ENCODE data around the gene ANKZF1. TPM values are rescaled to one million over a fixed set of nuclear protein-coding genes. Genes with fewer than 3 reads are reported as not detected.
"Not testable (repeated sequence)": the region's sequence is repeated elsewhere in the genome, so short reads cannot be mapped to it uniquely, and the experiment has no call there.

ANKZF1 gene
- total RNA-seq, 1 donor from 2014 or later: 34.2 TPM

DNA sequence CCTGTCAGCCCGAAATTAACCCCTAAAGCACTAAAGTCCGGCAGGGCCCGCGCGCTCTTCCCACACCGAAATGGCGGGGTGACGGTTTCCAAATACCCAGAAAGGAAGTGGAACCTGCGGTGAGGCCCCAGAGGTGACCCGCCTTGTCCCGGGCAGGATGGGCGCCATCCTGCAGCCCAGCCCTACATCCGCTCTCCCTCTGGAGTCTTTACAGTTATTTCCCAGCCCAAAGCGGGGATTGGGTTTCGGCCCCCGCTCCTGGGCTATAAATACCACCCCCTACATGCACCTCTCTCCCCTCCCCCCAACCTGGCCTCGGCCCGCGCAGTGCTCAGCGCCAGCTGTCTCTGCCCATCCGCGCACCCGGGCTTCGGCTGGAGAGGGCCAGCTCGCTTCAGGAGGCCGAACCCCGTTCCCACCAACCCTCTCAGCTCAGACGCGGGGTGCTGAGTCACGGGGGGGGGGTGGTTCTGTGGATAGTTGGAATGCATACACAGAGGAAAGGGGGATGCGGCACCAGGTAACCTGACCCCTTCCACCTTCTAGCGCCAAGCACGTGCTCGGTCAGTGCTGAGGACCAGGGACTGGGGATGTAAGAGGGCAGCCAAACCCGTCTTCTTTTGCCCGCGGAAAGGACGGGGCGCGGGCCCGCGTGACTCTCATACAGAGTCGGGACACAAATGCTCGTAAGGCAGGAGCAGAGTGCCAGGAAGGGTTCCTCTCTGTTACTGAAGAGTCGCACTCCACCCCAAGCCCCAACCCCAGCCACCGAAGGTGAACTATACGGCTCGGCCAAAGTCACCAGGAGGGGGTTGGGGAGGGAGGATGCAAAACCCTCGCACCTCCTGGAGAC, 23.5 kb downstream of the ANKZF1 start, which contains the start of gene TUBA4B:
TUBA4B (plus strand) TSS at position 344 of the 853 bp plus-strand sequence; CDS start at position 509, 165 bp downstream.
- no peak for FAIRE-seq
- peak; percentile 34 to 40 for DNase-seq (ENCODE audit: low spot score in 2 of 2)

DNA sequence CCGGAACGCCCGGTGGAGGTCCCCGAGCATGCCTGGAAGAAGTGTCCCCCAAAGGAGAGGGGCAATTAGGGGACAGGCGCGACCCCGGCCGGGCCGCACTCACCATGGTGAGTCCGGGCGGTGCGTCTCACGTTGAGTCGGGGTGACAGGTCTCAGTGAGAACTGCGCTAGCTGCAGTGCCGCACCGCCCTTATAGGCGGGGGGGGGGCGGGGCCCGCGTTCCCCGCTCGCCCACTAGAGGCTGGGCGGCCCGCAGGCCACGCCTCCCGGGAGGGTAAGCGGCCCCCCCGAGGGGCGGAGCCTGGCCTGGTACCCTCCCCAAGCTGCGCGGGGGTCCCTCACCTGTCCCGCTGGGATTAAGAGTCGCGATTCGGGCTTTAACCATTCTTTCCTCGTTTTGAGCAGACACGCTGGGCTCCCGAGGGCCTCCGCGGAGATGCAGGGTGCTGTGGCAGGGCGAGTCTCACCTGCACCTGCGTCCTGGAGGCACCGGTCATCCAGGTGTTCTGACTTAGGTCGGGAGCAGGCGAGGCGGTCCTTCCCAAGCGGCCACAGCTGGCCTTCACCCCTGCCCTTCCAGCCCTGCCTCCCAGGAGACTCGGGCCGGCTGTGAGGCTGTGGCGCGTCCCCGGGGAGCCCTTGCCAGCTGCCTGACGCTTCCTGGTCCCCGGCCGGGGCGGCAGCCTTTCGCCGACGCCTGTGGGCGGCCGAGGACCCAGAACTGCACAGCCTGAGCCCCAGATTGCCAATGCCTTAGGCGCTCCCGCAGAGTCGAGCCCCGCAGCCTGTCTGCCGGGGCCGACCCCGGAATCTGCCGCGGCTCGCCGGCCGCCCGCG, 24.4 kb downstream of the ANKZF1 start, which contains the start of gene TUBA4A:
TUBA4A (minus strand) TSS at position 166 of the 837 bp plus-strand sequence; CDS start at position 106, 60 bp downstream.
- FAIRE-seq: no peak
- peak; percentile 90 to 97 for DNase-seq (ENCODE audit: low spot score in 2 of 2)

DNA sequence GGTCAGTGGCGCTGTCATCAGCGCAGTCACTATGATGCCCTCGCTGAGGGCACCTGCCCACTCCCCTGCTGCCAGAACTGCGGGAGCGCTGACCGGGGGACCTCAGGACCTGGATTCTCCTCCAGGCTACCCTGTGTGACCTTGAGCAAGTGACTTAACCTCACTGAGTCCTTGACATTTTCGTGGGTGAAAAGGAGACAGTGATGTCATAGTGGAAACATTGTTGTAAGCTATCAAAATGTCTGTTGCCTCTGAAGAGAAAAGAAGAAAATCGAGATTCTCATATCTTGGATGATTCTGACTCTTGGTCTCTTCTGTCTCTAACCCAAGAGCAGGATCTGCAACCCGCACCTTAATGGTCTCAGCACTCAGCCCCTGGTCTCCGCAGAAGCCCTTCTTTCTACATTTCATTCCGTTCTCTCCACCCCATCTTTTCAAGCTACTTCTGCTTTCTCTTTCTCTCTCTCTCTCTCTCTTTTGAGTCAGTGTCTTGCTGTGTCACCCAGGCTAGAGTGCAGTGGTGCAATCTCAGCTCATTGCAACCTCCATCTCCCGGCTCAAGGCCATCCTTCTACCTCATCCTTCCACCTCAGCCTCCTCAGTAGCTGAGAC, 25.1 kb downstream of the ANKZF1 start:
- DNase-seq (ENCODE audit: low spot score in 2 of 2) (no peak), FAIRE-seq (no peak)

DNA sequence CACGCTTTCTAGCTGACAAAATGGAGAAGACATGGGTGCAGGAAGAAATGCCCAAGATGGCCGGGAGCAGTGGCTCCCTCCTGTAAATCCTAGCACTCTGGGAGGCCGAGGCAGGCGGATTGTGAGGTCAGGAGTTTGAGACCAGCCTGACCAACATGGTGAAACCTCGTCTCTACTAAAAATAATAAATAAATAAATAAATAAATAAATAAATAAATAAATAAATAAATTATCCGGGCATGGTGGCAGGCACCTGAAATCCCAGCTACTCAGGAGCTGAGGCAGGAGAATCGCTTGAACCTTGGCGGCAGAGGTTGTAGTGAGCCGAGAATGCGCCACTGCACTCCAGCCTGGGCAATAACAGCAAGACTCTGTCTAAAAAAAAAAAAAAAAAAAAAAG, 29.3 kb downstream of the ANKZF1 start:
- FAIRE-seq; DNase-seq (ENCODE audit: low spot score in 2 of 2): not testable (repeated sequence)

DNA sequence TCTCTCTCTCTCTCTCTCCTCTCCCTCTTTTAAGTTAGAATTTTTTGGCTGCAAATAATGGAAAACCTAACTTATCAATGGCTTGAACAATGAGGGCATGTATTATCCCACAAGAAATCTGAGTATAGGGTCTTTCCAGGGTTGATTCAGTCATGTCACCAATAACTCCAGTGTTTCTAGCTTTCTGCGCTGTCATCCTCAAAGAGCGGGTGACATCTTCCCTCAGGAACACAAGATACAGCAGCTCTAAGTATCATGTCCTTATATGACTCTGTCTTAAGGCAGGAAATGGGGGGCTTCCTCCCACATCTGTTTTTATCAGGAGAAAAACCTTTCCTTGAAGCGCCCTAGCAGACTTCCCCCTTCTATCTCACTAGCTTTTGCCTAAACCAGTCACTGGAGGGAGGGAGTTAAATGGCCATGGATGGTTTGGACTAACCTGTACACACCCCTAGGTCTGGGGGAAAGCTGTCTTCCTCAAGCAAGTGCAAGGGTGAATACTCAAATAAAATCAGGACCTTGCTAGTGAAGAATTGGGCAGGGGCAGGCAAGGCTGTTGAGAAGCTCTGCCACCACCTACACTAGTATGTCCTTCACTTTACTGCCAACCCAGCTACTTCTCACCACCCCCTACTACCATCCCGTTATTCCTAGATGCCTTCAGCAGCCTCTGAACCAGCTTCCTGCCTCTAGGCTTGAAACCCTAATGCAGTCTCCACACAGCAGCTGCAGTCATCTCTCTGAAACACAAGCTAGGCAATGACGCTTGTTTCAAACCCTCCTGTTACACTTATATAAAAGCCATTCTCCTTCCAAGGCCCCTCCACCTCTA, 31.6 kb downstream of the ANKZF1 start:
- FAIRE-seq (no peak), DNase-seq (ENCODE audit: low spot score in 2 of 2) (no peak)

DNA sequence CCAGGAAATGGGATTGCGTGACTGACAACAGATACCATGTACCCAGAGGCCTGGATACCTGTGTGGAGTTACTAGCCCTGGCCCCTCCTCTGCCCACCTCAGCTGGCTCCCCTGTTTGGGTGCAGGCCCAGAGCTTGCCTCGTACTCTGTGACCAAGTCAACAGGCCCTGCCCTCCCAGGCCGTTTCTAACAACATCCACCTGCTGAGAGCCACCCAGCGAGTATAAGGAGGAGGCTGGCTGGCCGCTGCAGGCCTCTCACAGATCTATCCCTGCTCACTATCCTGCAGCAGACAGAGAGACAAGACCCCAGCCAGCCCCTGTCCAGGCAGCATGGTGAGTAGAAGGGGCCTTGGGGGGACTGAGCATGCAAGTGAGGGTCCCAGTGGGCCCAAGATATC, 36.6 kb downstream of the ANKZF1 start:
- DNase-seq (ENCODE audit: low spot score in 2 of 2) (no peak), FAIRE-seq (no peak)

DNA sequence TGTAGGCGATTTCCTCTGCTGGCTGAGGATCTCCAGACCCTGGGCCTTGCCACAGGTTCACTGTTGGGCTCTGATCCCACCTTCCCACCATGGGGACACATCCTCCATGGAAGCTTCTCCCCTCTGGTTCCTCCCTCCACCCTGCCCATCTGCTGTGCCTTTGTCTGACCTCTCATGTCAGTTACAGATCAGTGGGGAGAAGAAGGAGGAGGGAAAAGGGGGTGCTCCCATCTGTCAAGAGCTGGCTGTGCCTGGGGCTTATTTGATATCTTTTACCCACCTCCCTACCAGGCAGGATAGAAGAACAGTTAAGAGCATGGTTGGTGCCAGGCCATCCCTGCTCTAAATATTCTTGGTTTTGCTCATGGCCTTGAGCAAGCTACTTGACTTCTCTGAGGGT, 37.3 kb downstream of the ANKZF1 start:
- no peak for FAIRE-seq

DNA sequence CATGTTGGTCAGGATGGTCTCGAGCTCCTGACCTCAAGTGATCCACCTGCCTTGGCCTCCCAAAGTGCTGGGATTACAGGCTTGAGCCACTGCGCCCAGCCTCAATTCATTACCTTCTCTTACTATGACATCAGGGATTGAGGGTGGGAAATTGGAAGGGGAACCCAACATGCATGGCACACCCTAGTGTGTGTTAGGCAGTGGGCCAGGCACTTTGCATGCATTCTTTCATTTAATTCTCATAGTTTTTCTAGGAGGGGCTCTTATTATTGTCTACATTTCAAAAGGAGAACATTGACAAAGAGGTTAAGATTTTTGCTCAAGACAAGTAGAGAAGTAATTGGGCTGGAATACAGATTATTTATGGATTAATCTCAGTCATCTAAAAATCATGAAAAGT, 38.7 kb downstream of the ANKZF1 start:
- DNase-seq (ENCODE audit: low spot score in 2 of 2) (no peak), FAIRE-seq (no peak)

More for the DNA sequence above, 37.3 kb downstream of the ANKZF1 start:
- DNase-seq (ENCODE audit: low spot score in 2 of 2): no peak

DNA sequence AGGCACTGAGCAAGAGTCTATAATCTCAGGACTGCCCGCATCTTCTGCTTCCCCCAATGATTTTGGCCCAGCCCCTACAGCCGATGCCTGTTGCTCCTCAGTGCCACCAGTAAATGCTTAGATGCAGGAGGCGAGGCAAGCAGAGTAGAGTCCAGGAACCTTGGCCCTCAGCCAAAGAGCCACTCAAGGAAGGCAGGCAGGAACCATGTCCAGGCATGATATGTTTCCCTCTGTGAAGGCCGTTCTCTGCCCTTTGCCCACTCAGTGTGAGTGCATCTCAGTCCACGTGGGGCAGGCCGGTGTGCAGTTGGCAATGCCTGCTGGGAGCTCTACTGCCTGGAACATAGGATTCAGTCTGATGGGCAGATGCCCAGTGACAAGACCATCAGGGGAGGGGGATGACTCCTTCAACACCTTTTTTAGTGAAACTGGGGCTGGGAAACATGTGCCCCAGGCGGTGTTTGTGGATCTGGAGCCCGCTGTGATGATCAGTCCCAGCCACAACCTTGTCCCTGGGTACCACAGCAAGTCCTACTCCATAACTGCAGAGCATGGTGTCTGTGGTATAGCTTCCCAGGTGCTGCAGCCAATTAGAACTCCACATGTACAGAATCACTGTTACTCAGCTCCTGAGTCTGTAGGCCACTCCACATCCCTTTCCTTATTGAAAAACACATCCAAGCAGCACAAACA, 39.9 kb downstream of the ANKZF1 start:
- FAIRE-seq: no peak
- DNase-seq (ENCODE audit: low spot score in 2 of 2): no peak

DNA sequence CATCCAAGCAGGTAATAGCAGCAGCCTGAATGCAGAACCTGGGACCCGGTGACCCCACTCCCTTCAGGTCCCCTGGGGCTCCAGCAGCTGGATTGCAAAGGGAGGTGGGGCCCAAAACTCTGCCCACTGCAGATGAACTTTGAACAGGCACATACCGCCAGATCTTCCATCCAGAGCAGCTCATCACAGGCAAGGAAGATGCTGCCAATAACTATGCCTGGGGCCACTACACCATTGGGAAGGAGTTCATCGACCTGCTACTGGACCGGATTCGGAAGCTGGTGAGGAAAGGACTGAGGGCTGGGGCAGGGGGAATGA, 40.4 kb downstream of the ANKZF1 start:
- DNase-seq (ENCODE audit: low spot score in 2 of 2) (no peak), FAIRE-seq (no peak)

DNA sequence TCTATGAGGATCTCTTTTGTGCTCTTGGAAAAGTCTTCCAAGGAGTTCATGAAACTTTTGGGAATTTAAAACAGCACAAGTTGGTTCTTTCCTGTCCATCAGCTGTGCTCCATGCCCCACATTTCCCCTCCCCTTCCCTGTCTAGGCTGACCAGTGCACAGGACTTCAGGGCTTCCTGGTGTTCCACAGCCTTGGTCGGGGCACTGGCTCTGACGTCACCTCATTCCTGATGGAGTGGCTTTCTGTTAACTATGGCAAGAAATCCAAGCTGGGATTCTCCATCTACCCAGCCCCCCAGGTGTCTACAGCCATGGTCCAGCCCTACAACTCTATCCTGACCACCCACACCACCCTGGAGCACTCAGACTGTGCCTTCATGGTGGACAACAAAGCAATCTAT, 41.4 kb downstream of the ANKZF1 start:
- no peak for FAIRE-seq
- DNase-seq (ENCODE audit: low spot score in 2 of 2): no peak

DNA sequence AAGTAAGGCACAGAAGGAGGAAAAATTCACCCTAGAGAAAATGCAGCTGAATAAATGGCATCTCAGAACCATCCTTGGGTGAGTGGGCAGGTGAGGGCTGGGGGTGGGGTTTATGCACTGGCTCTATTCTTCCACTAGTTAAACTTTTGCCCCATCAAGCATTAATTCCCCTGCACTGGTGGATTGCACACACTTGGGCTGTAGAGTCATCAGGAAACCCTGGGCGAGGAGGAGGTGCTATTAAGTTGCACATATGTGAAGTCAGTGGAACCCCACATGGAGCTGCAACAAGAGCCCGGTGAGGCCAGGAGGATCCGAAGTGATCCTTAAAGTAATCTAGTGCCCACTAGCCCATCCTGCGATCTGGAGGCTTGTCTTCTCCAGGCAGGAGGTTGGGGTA, 42.8 kb downstream of the ANKZF1 start:
- FAIRE-seq: no peak
- DNase-seq (ENCODE audit: low spot score in 2 of 2): no peak

DNA sequence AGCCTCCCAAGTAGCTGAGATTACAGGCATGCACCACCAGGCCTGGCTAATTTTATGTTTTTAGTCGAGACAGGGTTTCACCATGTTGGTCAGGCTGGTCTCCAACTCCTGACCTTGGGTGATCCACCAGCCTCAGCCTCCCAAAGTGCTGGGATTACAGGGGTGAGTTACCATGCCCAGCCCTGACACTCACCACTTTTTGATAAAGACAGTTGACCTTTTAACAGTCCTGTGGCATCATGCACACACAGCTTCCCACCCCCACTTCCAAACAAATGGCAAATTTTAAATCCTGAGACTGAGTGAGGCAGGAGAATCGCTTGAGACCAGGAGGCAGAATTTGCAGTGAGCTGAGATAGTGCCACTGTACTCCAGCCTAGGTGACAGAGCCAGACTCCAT, 43.4 kb downstream of the ANKZF1 start:
- no peak for DNase-seq (ENCODE audit: low spot score in 2 of 2)
- FAIRE-seq: no peak

DNA sequence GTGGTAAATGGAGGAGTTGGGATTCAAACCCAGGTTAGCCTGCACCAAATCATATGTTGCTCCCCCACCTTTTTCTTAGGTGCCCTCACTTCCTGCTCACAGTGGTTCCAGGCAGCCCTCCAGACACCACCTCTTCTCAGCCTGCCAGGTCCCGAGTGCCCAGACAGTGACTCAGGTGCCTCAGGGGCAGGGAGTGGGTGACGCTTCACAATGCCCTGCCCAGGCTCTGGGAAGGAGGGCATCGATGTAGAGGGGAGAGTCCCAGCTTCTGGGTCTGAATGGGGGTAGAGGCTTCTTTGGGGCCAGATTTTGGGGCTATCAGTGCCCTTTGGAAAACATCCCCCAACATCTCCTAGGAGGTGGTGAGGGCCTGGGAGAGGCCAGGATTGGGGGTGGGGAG, 44.3 kb downstream of the ANKZF1 start:
- FAIRE-seq: no peak

DNA sequence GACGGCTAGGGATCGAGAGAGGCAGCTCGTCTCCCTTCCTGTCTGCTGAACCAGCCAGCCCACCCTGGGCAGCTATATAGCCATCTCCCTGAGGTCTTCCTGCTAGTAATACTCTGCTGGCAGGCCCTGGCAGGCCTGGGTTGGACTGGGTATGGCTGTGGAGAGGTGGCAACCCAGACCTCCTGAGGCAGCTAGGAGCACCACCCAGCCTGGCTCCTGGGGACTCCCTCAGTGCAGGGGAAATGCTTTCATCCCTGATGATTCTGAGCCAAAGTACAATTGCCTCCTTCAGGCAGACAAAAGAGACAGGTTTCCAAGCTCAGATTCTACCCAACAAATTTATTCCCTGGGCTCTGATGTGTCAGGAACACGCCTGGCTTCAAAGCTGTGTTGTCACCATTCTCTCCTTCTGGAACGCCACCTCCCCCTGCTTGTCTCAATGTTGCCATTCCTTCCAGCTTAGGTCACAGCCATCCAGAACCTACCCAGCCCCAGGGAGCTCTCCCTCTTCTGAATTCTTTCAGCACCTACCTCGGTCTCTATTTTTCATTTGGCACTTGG, 44.8 kb downstream of the ANKZF1 start:
- DNase-seq (ENCODE audit: low spot score in 2 of 2): no peak
- FAIRE-seq: no peak

More for the DNA sequence above, 44.3 kb downstream of the ANKZF1 start:
- DNase-seq (ENCODE audit: low spot score in 2 of 2): no peak

DNA sequence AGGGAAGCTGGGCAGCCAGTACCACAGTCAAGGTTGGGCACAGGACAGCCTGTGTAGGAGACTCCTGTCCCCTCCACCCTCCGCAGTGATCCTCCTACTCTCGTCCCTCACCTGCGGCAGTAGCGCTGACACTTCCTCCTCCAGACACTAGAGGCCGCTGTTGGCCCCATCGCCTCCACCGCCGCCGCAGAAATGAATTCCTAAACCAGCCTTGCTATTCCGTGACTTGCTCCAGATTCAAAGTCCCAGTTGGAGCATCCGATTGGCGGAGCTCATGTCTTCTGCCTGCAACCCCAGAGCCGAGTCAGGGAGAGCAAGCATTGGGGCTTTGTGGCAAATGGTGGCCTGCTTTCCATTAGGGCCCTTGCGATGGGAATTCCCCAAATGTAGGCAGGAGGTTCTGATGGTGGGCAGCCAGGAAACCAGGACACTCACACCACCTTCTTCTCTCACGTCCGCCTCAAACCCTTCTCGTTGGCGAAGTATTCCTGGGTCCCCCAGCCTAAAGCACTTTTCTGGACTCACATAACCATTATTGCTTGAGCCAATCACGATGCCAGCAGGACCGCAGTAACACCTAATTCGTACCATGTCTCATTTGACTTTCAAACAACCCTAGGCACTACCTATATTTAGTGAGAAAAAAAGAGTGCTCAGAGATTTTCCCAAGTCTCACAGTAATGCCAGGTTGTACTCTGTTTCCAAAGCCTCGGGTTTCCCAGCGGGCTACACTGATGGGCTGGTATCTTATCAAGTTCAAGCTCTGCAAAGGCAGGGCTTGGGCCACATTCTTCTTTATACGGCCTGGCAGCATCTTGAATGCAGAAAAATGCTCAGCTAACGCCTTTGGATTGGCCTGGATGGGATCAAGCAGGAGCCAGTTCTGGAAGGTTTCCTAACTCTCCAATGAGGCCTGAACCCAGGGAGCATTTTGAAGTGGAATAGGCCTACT, 48.4 kb downstream of the ANKZF1 start:
- no peak for FAIRE-seq
- peak; percentile 68 to 69 for DNase-seq (ENCODE audit: low spot score in 2 of 2)

DNA sequence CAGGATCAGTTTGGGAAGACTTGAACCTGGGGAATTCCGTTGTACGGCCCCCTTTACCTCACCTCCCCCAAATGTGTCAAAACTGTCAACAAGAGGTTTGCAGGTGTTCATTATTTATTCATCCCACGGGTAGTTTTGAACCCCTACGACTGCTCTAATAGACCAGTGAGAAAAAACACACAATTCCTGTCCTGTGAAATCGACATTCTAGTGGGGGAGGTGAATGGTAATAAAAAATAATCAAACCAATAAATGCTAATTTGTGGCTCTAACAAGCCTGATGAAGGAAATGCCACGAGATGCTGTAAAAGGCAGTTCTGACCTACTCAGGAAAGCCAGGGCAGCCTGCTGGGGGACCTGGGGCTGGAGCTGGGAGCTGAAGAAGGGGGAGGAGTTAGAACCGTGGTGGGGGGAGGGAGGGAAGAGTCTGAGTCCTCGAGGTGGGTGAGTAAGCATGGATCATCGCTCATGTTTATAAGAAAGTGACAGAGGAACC, 49.1 kb downstream of the ANKZF1 start:
- FAIRE-seq: no peak
- DNase-seq (ENCODE audit: low spot score in 2 of 2): no peak

Data from frontal cortex (tissue), 4 donors.